HEK293T (cell line): ENCODE data around the gene TUBA4A.
A peak's percentile ranks its signal among the peaks of the same experiment; 100 is the strongest.
"Not testable (repeated sequence)": the region's sequence is repeated elsewhere in the genome, so short reads cannot be mapped to it uniquely, and the experiment has no call there.

Experiments
- CTCF ChIA-PET: fragments of 350-600 bp; formaldehyde crosslinking; extraction: SDS; loops from one replicate; lab custom pipeline; 2021; ENCODE audit warnings: antibody characterized with exemption, inconsistent platforms; lab: Yijun Ruan, JAX
- POLR2A ChIA-PET: fragments of 350-600 bp; formaldehyde crosslinking; extraction: SDS; loops from one replicate; lab custom pipeline; 2020; ENCODE audit warnings: antibody characterized with exemption, inconsistent platforms; lab: Yijun Ruan, JAX
- DNase-seq: peaks from one replicate; pipeline ENCODE4 v3.0.0; 2012; ENCODE audit warnings: mixed read lengths; ENCODE audit errors: extremely low spot score
- ARNT ChIP-seq: fragments of 450-650 bp; IDR thresholded peaks from 2 replicates; pipeline ENCODE4 v1.6.1; 2017; ENCODE audit warnings: mild to moderate bottlenecking
- BHLHE40 ChIP-seq: fragments of 450-650 bp; IDR thresholded peaks from 2 replicates; pipeline ENCODE4 v1.6.1; 2016; ENCODE audit warnings: mild to moderate bottlenecking, moderate library complexity, borderline replicate concordance
- CTBP1 ChIP-seq: fragments of 450-650 bp; IDR thresholded peaks from 2 replicates; pipeline ENCODE4 v1.6.1; 2016; ENCODE audit warnings: borderline replicate concordance
- ELF4 ChIP-seq: fragments of 450-650 bp; IDR thresholded peaks from 2 replicates; pipeline ENCODE4 v1.6.1; 2017; ENCODE audit warnings: antibody characterized with exemption
- FOXA1 ChIP-seq: fragments of 450-650 bp; IDR thresholded peaks from 2 replicates; pipeline ENCODE4 v1.6.1; 2016; ENCODE audit warnings: mild to moderate bottlenecking
- FOXK2 ChIP-seq: fragments of 450-650 bp; IDR thresholded peaks from 2 replicates; pipeline ENCODE4 v1.6.1; 2016; ENCODE audit warnings: mild to moderate bottlenecking
- FOXM1 ChIP-seq: fragments of 450-650 bp; IDR thresholded peaks from 2 replicates; pipeline ENCODE4 v1.6.1; 2017; ENCODE audit warnings: mild to moderate bottlenecking, borderline replicate concordance
- HDGF ChIP-seq: fragments of 450-650 bp; IDR thresholded peaks from 2 replicates; pipeline ENCODE4 v1.6.1; 2017; ENCODE audit warnings: antibody characterized with exemption, borderline replicate concordance
- L3MBTL2 ChIP-seq: fragments of 450-650 bp; conservative IDR thresholded peaks from 2 replicates; pipeline ENCODE4 v1.6.1; 2016; ENCODE audit warnings: mild to moderate bottlenecking
- LEF1 ChIP-seq: fragments of 450-650 bp; IDR thresholded peaks from 2 replicates; pipeline ENCODE4 v1.6.1; 2017; ENCODE audit warnings: mild to moderate bottlenecking, borderline replicate concordance
- NFRKB ChIP-seq: fragments of 450-650 bp; IDR thresholded peaks from 2 replicates; pipeline ENCODE4 v1.6.1; 2016; ENCODE audit warnings: mild to moderate bottlenecking, moderate library complexity
- PKNOX1 ChIP-seq: fragments of 450-650 bp; IDR thresholded peaks from 2 replicates; pipeline ENCODE4 v1.6.1; 2016
- SP1 ChIP-seq: fragments of 450-650 bp; IDR thresholded peaks from 2 replicates; pipeline ENCODE4 v1.6.1; 2017
- SUZ12 ChIP-seq: fragments of 450-650 bp; IDR thresholded peaks from 2 replicates; pipeline ENCODE4 v1.6.1; 2016; ENCODE audit warnings: mild to moderate bottlenecking
- TARDBP ChIP-seq: fragments of 450-650 bp; IDR thresholded peaks from 2 replicates; pipeline ENCODE4 v1.6.1; 2016
- ZNF384 ChIP-seq: fragments of 450-650 bp; IDR thresholded peaks from 2 replicates; pipeline ENCODE4 v1.6.1; 2016

TUBA4A gene

DNA sequence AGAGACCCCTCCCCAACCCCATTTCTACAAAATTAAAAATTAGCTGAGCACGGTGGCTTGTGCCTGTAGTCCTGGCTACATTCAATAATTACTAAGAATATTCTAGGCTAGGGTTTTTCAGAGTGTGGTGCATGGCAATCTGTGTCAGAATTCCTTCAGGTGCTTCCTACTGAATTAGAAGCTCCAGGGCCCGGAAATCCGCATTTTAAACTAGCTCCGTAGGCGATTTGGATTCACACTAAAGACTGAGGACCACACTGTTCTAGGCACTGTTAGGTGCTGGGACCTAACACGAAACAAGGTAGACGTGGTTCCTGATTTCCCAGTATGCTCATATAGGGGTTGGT, 47.8 kb downstream of the TUBA4A start:
- ChIA-PET CTCF (interaction anchor here (1.0 kb wide), 1 partner anchor 89 kb away, joined by 3 read pairs; no protein-coding TSS in a partner anchor), POLR2A (interaction anchor here (0.7 to 2.4 kb wide), 11 partner anchors 9 to 89 kb away, joined by 3 to 25 read pairs (median 4); partner anchors contain the start of genes ABCB6, CNPPD1, GLB1L and STK16)
- no peak for DNase-seq
- no peak for TF ChIP-seq TARDBP
- TF ChIP-seq NFRKB = no peak
- TF ChIP-seq FOXK2 = no peak
- TF ChIP-seq LEF1 = no peak
- no peak for TF ChIP-seq PKNOX1
- no peak for TF ChIP-seq ARNT
- no peak for TF ChIP-seq L3MBTL2
- no peak for TF ChIP-seq SP1
- TF ChIP-seq HDGF = no peak
- no peak for TF ChIP-seq CTBP1
- TF ChIP-seq ZNF384 = no peak
- TF ChIP-seq FOXM1 = no peak
- TF ChIP-seq ELF4 = no peak
- no peak for TF ChIP-seq FOXA1
- TF ChIP-seq BHLHE40 = no peak

GRCh38 chr2:219205165-219205538, 48.6 kb downstream of the TUBA4A start:
- CTCF ChIA-PET = no interaction called here
- DNase-seq = no peak
- POLR2A ChIA-PET = interaction anchor here (2.4 kb wide), 1 partner anchor 29 kb away, joined by 25 read pairs; the partner anchor contains the start of gene CNPPD1
- TF ChIP-seq HDGF = no peak
- no peak for TF ChIP-seq ELF4
- no peak for TF ChIP-seq TARDBP
- TF ChIP-seq ZNF384 = no peak
- TF ChIP-seq FOXM1 = no peak
- no peak for TF ChIP-seq SP1
- TF ChIP-seq PKNOX1 = no peak
- no peak for TF ChIP-seq BHLHE40
- no peak for TF ChIP-seq CTBP1
- TF ChIP-seq NFRKB = no peak
- TF ChIP-seq FOXK2 = no peak
- TF ChIP-seq L3MBTL2 = no peak
- TF ChIP-seq FOXA1 = no peak
- TF ChIP-seq SUZ12 = no peak
- no peak for TF ChIP-seq ARNT
- no peak for TF ChIP-seq LEF1

DNA sequence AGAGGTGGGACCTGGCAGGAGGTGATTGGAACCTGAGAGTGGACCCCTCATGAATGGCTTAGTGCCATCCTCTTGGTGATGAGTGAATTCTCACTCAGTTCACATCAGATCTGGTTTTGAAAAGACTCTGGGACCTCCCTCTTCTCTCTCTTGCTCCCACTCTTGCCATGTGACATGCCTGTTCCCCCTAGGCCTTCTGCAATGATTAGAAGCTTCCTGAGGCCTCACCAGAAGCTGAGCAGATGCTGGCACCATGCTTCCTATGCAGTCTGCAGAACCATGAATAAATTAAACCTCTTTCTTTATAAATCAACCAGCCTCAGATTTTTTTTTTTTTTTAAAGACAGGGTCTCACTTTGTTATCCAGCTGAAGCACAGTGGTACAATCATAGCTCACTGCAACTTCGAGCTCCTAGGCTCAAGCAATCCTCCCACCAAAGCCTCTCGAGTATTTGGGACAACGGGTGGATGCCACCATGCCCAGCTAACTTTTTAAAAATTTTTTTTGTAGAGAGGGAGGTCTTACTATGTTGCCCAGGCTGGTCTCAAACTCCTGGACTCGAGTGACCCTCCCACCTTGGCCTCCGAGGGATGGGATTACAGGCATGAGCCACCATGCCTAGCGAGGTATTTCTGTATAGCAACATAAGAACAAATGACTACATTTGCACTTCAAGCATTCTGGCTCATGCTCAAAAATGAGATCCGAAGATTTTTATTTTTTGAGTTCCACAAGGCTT, 49.1 kb downstream of the TUBA4A start:
- TF ChIP-seq PKNOX1 (no peak), TARDBP (no peak), ARNT (no peak), L3MBTL2 (no peak), BHLHE40 (no peak), SUZ12 (no peak), ELF4 (no peak), FOXK2 (no peak), FOXA1 (no peak), FOXM1 (no peak), LEF1 (no peak), CTBP1 (no peak), NFRKB (no peak), HDGF (no peak), ZNF384 (no peak)
- CTCF ChIA-PET = no interaction called here
- POLR2A ChIA-PET = no interaction called here
- DNase-seq = no peak

GRCh38 chr2:219201331-219201730, 52.4 kb downstream of the TUBA4A start:
- CTCF ChIA-PET, DNase-seq, POLR2A ChIA-PET: not testable (repeated sequence)

DNA sequence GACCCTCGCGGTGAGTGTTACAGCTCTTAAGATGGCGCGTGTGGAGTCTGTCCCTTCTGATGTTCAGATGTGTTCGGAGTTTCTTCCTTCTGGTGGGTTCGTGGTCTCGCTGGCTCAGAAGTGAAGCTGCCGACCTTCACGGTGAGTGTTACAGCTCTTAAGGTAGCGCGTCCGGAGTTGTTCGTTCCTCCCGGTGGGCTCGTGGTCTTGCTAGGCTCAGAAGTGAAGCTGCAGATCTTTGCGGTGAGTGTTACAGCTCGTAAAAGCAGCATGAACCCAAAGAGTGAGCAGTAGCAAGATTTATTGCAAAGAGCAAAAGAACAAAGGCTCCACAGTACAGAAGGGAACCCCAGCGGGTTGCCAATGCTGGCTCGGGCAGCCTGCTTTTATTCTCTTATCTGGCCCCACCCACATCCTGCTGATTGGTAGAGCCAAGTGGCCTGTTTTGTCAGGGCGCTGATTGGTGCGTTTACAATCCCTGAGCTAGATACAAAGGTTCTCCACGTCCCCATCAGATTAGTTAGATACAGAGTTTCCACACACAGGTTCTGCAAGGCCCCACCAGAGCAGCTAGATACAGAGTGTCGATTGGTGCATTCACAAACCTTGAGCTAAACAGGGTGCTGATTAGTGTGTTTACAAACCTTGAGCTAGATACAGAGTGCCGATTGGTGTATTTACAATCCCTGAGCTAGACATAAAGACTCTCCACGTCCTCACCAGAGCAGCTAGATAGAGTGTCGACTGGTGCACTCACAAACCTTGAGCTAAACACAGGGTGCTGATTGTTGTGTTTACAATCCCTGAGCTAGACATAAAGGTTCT, 53.0 kb downstream of the TUBA4A start:
- ChIA-PET CTCF (interaction anchor here (0.6 kb wide), 1 partner anchor 141 kb away, joined by 3 read pairs; no protein-coding TSS in a partner anchor), POLR2A (interaction anchor here (1.2 to 1.3 kb wide), 2 partner anchors 24 to 94 kb away, joined by 4 read pairs; partner anchors contain the start of gene CNPPD1)

More for the DNA sequence above, 53.0 kb downstream of the TUBA4A start:
- not testable (repeated sequence) for DNase-seq
- TF ChIP-seq ELF4 = peak; percentile 50; the same call in 1 of the 2 replicates
- peak; percentile 81; the same call in 1 of the 2 replicates for TF ChIP-seq LEF1
- TF ChIP-seq PKNOX1 = peak; percentile 81
- peak; percentile 83 for TF ChIP-seq L3MBTL2
